Breast epithelium (tissue), 3 donors: ENCODE results near the gene GPR83.

ENCODE experiments used
- POLR2A ChIP-seq: fragments of 450-650 bp; IDR thresholded peaks from one replicate; pipeline ENCODE4 v1.6.1; 2016; ENCODE audit warnings: antibody characterized with exemption, mild to moderate bottlenecking, moderate library complexity
- TF ChIP-seq, protein P1 (sequence below), 3 donors: fragments of 450-650 bp; IDR thresholded peaks; one replicate each; pipeline ENCODE4 v1.5.1; 2016 to 2017; ENCODE audit warnings: antibody characterized with exemption in 3 of 3, mild to moderate bottlenecking in 3 of 3, moderate library complexity in 3 of 3

DNA sequence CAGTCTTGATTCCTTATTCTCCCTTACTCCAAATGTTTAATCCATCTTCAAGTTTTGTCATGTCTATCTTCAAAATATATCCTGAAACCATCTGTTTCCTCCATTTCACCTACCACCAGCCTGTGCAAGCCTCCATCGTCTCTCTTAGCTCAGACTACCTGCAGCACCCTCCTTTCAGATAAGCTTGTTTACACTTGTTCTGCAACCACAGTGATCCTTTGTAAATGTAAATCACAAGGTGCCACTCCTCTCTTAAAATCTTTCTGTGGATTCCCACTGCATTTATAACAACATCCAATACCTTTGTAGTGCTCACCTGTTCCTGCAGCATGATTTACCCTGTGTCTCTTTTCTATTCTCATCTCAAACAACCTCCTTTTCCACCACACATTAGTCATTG, 31.8 kb upstream of the GPR83 start:
- TF ChIP-seq, protein P1, sequence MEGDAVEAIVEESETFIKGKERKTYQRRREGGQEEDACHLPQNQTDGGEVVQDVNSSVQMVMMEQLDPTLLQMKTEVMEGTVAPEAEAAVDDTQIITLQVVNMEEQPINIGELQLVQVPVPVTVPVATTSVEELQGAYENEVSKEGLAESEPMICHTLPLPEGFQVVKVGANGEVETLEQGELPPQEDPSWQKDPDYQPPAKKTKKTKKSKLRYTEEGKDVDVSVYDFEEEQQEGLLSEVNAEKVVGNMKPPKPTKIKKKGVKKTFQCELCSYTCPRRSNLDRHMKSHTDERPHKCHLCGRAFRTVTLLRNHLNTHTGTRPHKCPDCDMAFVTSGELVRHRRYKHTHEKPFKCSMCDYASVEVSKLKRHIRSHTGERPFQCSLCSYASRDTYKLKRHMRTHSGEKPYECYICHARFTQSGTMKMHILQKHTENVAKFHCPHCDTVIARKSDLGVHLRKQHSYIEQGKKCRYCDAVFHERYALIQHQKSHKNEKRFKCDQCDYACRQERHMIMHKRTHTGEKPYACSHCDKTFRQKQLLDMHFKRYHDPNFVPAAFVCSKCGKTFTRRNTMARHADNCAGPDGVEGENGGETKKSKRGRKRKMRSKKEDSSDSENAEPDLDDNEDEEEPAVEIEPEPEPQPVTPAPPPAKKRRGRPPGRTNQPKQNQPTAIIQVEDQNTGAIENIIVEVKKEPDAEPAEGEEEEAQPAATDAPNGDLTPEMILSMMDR (IDR thresholded peaks at IDR 0.05) = no peak
- no peak for TF ChIP-seq POLR2A
